Uterus (tissue), 2 donors: ENCODE data around the gene ARAF.

Source experiments
- CTCF ChIP-seq, 4 experiments: fragments of 200-600 bp in 2 of 4; fragments of 450-650 bp in 2 of 4; sonication (generic) in 2 of 4; IDR thresholded peaks; one replicate each; pipeline ENCODE4 v1.5.1; 2016 to 2019; ENCODE audit warnings: antibody characterized with exemption in 4 of 4, mild to moderate bottlenecking in 2 of 4, moderate library complexity in 1 of 4
- POLR2A ChIP-seq, 2 donors: fragments of 450-650 bp; IDR thresholded peaks; one replicate each; pipeline ENCODE4 v1.6.1; 2016; ENCODE audit warnings: antibody characterized with exemption in 2 of 2, mild to moderate bottlenecking in 1 of 2, moderate library complexity in 1 of 2

- TF ChIP-seq CTCF (IDR thresholded peaks at IDR 0.05) (no peak), POLR2A (IDR thresholded peaks at IDR 0.05) (no peak)
Observed at GRCh38 chrX:47590984-47591383, 30.0 kb downstream of the ARAF start.
